ENCODE data around the gene SULF2.

SULF2 gene

GRCh38 chr20:47754388-47754715, 30.9 kb downstream of the SULF2 start:
- Histone ChIP-seq H3K9ac (ENCODE audit: low read depth, low read length) (no peak overlapping the region), H3K27me3 (ENCODE audit: insufficient read depth, low read length) (no peaks in the 10 kb centered on the region), H3K4me3 (ENCODE audit: low read length) (no peak overlapping the region), H3K9me3 (ENCODE audit: insufficient read depth, low read depth, low read length) (no peaks in the 10 kb centered on the region), H3K36me3 (ENCODE audit: insufficient read depth, low read depth, low read length) (no peaks in the 10 kb centered on the region), H3K4me1 (ENCODE audit: insufficient read depth, low read length) (peaks cover 5% of the 10 kb centered on the region; the same call in 1 of the 2 replicates), H3K27ac (ENCODE audit: low read length) (no peak overlapping the region)

GRCh38 chr20:47753576-47754387, 31.5 kb downstream of the SULF2 start:
- Histone ChIP-seq H3K9ac (ENCODE audit: low read depth, low read length) (no peak overlapping the region), H3K4me1 (ENCODE audit: insufficient read depth, low read length) (peaks cover 5% of the 10 kb centered on the region; the same call in 1 of the 2 replicates), H3K36me3 (ENCODE audit: insufficient read depth, low read depth, low read length) (no peaks in the 10 kb centered on the region), H3K27ac (ENCODE audit: low read length) (no peak overlapping the region), H3K27me3 (ENCODE audit: insufficient read depth, low read length) (no peaks in the 10 kb centered on the region), H3K9me3 (ENCODE audit: insufficient read depth, low read depth, low read length) (no peaks in the 10 kb centered on the region), H3K4me3 (ENCODE audit: low read length) (no peak overlapping the region)

- Histone ChIP-seq H3K9ac (ENCODE audit: low read depth, low read length) (no peak overlapping the region), H3K9me3 (ENCODE audit: insufficient read depth, low read depth, low read length) (no peaks in the 10 kb centered on the region), H3K36me3 (ENCODE audit: insufficient read depth, low read depth, low read length) (no peaks in the 10 kb centered on the region), H3K4me3 (ENCODE audit: low read length) (no peak overlapping the region), H3K4me1 (ENCODE audit: insufficient read depth, low read length) (no peaks in the 10 kb centered on the region), H3K27me3 (ENCODE audit: insufficient read depth, low read length) (no peaks in the 10 kb centered on the region), H3K27ac (ENCODE audit: low read length) (no peak overlapping the region)
Observed at GRCh38 chr20:47751449-47751848, 33.8 kb downstream of the SULF2 start.

- no peaks in the 10 kb centered on the region for H3K4me1 ChIP-seq (ENCODE audit: insufficient read depth, low read length)
- no peak overlapping the region for H3K27ac ChIP-seq (ENCODE audit: low read length)
- H3K9ac ChIP-seq (ENCODE audit: low read depth, low read length) = no peak overlapping the region
- H3K36me3 ChIP-seq (ENCODE audit: insufficient read depth, low read depth, low read length) = no peaks in the 10 kb centered on the region
- no peaks in the 10 kb centered on the region for H3K9me3 ChIP-seq (ENCODE audit: insufficient read depth, low read depth, low read length)
- H3K27me3 ChIP-seq (ENCODE audit: insufficient read depth, low read length) = no peaks in the 10 kb centered on the region
- H3K4me3 ChIP-seq (ENCODE audit: low read length) = no peak overlapping the region
Observed at GRCh38 chr20:47749339-47749738, 35.9 kb downstream of the SULF2 start.

GRCh38 chr20:47748823-47749222, 36.5 kb downstream of the SULF2 start:
- Histone ChIP-seq H3K9ac (ENCODE audit: low read depth, low read length) (no peak overlapping the region), H3K36me3 (ENCODE audit: insufficient read depth, low read depth, low read length) (no peaks in the 10 kb centered on the region), H3K9me3 (ENCODE audit: insufficient read depth, low read depth, low read length) (no peaks in the 10 kb centered on the region), H3K27me3 (ENCODE audit: insufficient read depth, low read length) (no peaks in the 10 kb centered on the region), H3K27ac (ENCODE audit: low read length) (no peak overlapping the region), H3K4me1 (ENCODE audit: insufficient read depth, low read length) (no peaks in the 10 kb centered on the region), H3K4me3 (ENCODE audit: low read length) (no peak overlapping the region)

GRCh38 chr20:47748069-47748468, 37.2 kb downstream of the SULF2 start:
- no peak overlapping the region for H3K9ac ChIP-seq (ENCODE audit: low read depth, low read length)
- H3K4me3 ChIP-seq (ENCODE audit: low read length) = no peak overlapping the region
- H3K9me3 ChIP-seq (ENCODE audit: insufficient read depth, low read depth, low read length) = no peaks in the 10 kb centered on the region
- H3K36me3 ChIP-seq (ENCODE audit: insufficient read depth, low read depth, low read length) = no peaks in the 10 kb centered on the region
- no peaks in the 10 kb centered on the region for H3K27me3 ChIP-seq (ENCODE audit: insufficient read depth, low read length)
- H3K27ac ChIP-seq (ENCODE audit: low read length) = no peak overlapping the region
- H3K4me1 ChIP-seq (ENCODE audit: insufficient read depth, low read length) = no peaks in the 10 kb centered on the region

GRCh38 chr20:47747669-47748031, 37.6 kb downstream of the SULF2 start:
- Histone ChIP-seq H3K36me3 (ENCODE audit: insufficient read depth, low read depth, low read length) (no peaks in the 10 kb centered on the region), H3K9me3 (ENCODE audit: insufficient read depth, low read depth, low read length) (no peaks in the 10 kb centered on the region), H3K9ac (ENCODE audit: low read depth, low read length) (no peak overlapping the region), H3K27me3 (ENCODE audit: insufficient read depth, low read length) (no peaks in the 10 kb centered on the region), H3K4me1 (ENCODE audit: insufficient read depth, low read length) (no peaks in the 10 kb centered on the region), H3K27ac (ENCODE audit: low read length) (no peak overlapping the region), H3K4me3 (ENCODE audit: low read length) (no peak overlapping the region)

- Histone ChIP-seq H3K27me3 (ENCODE audit: insufficient read depth, low read length) (no peaks in the 10 kb centered on the region), H3K9me3 (ENCODE audit: insufficient read depth, low read depth, low read length) (no peaks in the 10 kb centered on the region), H3K36me3 (ENCODE audit: insufficient read depth, low read depth, low read length) (no peaks in the 10 kb centered on the region), H3K27ac (ENCODE audit: low read length) (no peak overlapping the region), H3K4me1 (ENCODE audit: insufficient read depth, low read length) (no peaks in the 10 kb centered on the region), H3K4me3 (ENCODE audit: low read length) (no peak overlapping the region), H3K9ac (ENCODE audit: low read depth, low read length) (no peak overlapping the region)
Observed at GRCh38 chr20:47744803-47745202, 40.5 kb downstream of the SULF2 start.

GRCh38 chr20:47743671-47744070, 41.6 kb downstream of the SULF2 start:
- Histone ChIP-seq H3K27ac (ENCODE audit: low read length) (no peak overlapping the region), H3K4me1 (ENCODE audit: insufficient read depth, low read length) (no peaks in the 10 kb centered on the region)

GRCh38 chr20:47741669-47742608, 43.3 kb downstream of the SULF2 start:
- Histone ChIP-seq H3K9ac (ENCODE audit: low read depth, low read length) (no peak overlapping the region), H3K27ac (ENCODE audit: low read length) (no peak overlapping the region), H3K4me3 (ENCODE audit: low read length) (no peak overlapping the region), H3K9me3 (ENCODE audit: insufficient read depth, low read depth, low read length) (no peaks in the 10 kb centered on the region), H3K36me3 (ENCODE audit: insufficient read depth, low read depth, low read length) (no peaks in the 10 kb centered on the region), H3K27me3 (ENCODE audit: insufficient read depth, low read length) (no peaks in the 10 kb centered on the region), H3K4me1 (ENCODE audit: insufficient read depth, low read length) (no peaks in the 10 kb centered on the region)

More at GRCh38 chr20:47743671-47744070, 41.6 kb downstream of the SULF2 start:
- Histone ChIP-seq H3K36me3 (ENCODE audit: insufficient read depth, low read depth, low read length) (no peaks in the 10 kb centered on the region), H3K4me3 (ENCODE audit: low read length) (no peak overlapping the region), H3K27me3 (ENCODE audit: insufficient read depth, low read length) (no peaks in the 10 kb centered on the region), H3K9me3 (ENCODE audit: insufficient read depth, low read depth, low read length) (no peaks in the 10 kb centered on the region), H3K9ac (ENCODE audit: low read depth, low read length) (no peak overlapping the region)

- no peak overlapping the region for H3K4me3 ChIP-seq (ENCODE audit: low read length)
- no peaks in the 10 kb centered on the region for H3K27me3 ChIP-seq (ENCODE audit: insufficient read depth, low read length)
- no peaks in the 10 kb centered on the region; the same call in 1 of the 2 replicates for H3K36me3 ChIP-seq (ENCODE audit: insufficient read depth, low read depth, low read length)
- H3K27ac ChIP-seq (ENCODE audit: low read length) = no peak overlapping the region
- no peaks in the 10 kb centered on the region for H3K9me3 ChIP-seq (ENCODE audit: insufficient read depth, low read depth, low read length)
- no peaks in the 10 kb centered on the region for H3K4me1 ChIP-seq (ENCODE audit: insufficient read depth, low read length)
- no peak overlapping the region for H3K9ac ChIP-seq (ENCODE audit: low read depth, low read length)
Observed at GRCh38 chr20:47740862-47741184, 44.5 kb downstream of the SULF2 start.

All from iPS-20b (cell line).